T-helper 2 cell treated with Interferon-gamma antibody and Interleukin-4, amounts not matched to agents 100 ng/mL and 5 ng/mL, for 36 hours (primary cell): ENCODE measurements around the gene ELAVL3. TPM values are rescaled to one million over a fixed set of nuclear protein-coding genes. Genes with fewer than 3 reads are reported as not detected.

Experiments
- intact Hi-C: fragments of 100-400 bp; cut with micrococcal nuclease; formaldehyde crosslinking; loops from one replicate; pipeline ENCODE4 v1.15.1; 2023
- total RNA-seq: library from RNA; stranded (reverse); gene quantifications from 2 replicates; pipeline ENCODE4 v1.2.3, GENCODE V29; 2022

ELAVL3 gene
- total RNA-seq, result 0.32 TPM in 1 of 2 replicates, not detected in the other

DNA sequence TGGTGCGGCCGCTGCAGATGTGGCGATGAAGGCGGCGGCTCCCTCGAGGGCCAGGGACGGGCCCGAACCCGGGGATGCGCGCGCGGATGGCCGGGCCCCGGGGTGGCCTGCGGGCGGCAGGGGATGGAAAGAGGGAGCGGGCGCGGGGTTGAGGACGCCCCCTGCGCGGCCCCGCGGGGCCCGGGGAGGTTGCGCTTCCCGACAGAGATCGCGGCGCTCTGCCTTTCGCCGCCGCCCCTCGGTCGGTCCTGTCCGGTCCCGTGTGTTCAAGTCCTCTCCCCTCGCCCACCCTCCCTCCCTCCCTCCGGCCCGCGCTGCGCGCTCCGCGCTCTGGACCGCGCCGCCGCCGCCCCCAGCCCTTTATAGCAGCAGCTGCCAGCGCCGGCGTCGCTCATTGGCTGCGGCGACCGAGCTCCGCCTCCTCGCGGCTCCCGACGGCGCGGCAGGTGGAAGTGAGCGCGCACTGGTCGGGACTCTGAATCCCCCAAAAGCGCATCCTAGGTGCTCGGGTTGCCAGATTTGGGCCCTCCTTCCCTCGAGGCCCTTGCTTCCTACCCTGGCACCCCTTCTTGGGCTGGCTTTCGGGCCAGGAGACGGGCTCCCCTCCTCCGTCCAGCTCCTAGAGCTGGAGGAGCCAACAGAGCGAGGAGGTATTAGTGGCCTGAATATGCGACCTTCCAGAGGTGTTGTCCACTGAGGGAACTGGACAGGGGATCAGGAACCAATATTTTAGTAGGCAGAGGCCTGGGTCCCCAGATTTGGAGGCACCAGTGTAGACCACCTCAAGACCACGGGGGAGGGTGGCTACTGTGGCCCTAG lies at the start of gene ELAVL3:
ELAVL3 (minus strand) TSS at position 332 of the 819 bp plus-strand sequence. CDS start 438 bp downstream, outside the sequence.
- intact Hi-C loops, result loop anchor here (5.0 kb wide), 1 partner anchor 106 kb away; no protein-coding TSS in a partner anchor

DNA sequence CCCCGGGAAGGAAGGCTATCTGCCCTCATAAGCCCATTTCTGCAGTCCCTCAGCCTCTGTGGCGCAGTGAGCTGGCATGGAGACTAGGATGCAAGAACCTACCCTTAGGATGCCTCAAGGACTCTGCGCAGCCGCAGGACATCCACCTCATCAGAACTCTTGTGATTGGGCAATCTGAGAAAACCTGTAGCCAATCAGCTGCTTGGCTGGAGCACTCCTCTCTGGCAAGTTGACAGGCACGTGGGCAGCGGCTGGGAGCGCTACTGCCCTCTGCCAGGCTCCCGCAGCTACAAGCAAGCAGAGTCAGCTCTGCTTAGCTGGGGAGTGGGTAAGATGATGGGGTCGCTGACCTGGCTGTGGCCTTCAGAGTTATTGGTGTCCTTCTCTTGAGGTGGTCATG lies 49.6 kb upstream of the ELAVL3 start:
- intact Hi-C loops, result no loop called here

DNA sequence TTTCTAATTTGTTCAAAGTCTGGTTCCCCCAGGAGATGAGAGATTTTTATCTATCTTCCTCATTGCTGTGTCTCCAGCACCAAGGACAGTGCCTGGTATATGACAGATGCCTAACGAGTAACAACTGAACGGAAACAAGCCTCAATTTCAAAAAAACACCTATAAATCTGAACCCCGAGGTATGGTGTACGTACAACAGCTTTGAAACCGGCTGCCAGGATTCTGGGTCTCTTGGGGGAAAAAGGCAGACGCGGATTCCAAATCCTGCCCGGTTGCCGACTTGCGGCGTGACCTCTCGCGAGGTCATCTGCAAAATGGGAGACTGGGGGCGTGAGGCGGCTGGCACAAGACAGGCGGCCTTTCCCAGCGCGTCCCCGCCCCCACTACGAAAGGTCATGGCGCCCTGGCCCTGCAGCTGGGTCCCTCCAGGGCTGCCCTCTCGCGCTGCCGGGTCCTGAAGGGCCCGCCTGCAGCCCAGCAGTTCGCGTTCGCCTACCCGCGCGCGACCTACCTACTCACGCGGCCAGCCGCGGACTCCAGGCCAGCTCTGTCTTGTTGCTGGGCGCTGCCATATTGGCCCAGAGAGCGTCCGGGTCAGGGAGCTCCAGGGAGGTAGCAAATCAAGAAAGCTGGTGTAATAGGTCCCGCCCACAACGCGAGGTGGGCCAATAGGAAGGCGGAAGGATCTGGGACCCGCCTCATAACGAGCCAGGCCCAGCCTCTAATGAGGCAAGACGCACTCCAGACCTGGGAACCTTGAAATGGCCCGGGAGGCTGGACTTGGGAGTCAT lies 47.9 kb upstream of the ELAVL3 start, which contains the start of gene ECSIT:
ECSIT (minus strand) TSS at position 584 of the 791 bp plus-strand sequence. CDS start 9,964 bp downstream, outside the sequence.
- intact Hi-C loops, result loop anchor here (1.0 to 2.0 kb wide), 3 partner anchors 23 to 46 kb away; partner anchors contain the start of genes ELOF1 and ZNF653

DNA sequence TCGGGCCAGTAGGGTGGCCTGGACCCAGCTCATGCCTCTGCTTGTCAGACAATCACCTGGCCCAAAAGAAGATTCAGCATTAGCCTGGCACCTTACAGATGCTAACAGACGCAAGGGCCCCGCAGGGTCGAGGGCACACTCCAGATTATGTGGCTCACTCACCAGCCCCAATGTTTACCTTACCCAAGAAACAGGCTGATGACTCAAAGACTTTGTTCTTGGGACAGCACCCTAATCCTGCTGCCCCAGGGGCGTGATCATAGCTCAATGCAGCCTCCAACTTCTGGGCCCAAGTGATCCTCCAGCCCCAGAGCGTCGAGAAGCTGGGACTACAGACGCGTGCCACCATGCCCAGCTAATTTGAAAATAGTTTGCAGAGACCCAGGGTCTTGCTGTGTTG lies 38.3 kb upstream of the ELAVL3 start:
- intact Hi-C loops, result no loop called here

DNA sequence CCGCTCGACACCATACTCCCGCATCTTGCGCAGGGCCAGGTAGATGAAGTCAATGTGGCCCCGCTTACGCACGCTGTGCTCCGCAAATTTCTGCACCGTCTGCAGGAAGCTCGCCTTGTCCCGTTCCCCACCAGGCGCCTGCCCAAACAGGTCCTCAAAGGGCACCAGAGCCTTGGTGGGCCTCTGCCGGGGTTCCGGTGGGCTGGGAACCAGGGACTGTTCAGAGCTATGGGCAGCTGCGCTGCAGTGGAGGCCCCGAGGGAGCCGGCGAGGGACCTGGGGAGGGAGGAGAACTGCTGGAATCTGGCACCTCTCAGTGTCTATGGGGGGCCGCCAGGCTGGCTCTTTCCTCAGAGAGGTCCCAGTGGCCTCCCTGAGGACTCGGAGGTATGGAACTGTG lies 33.1 kb upstream of the ELAVL3 start:
- intact Hi-C loops, result no loop called here

- intact Hi-C loops, result no loop called here
These were observed 29.6 kb upstream of the ELAVL3 start for GRCh38 chr19:11510444-11510843.

GRCh38 chr19:11507370-11508078 lies 26.7 kb upstream of the ELAVL3 start:
- intact Hi-C loops, result no loop called here

GRCh38 chr19:11506967-11507366 lies 26.1 kb upstream of the ELAVL3 start:
- intact Hi-C loops, result no loop called here

DNA sequence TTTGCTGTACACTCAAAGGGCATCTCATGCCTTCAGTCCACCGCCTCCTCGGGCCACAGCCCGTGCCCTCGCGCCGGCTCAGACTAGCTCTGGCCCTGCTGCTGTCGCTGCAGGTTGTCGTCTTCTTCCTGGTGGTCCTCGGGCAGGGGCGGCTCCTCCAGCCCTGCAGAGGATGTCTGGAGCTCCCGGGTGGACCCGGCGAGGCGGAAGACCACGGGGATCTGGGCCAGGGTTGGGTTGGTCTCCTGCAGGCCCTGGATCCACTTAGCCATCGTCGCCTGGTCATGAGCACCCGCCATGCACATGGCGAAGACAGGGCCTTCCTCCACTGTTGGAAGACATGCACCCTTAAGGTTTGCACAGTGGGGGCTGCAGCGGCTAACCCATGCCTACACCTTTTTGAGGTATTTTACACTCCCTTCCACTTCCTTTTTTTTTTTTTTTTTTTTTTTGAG lies 25.3 kb upstream of the ELAVL3 start:
- intact Hi-C loops, result no loop called here

- intact Hi-C loops, result loop anchor here (1.0 to 2.0 kb wide), 6 partner anchors 23 to 124 kb away; partner anchors contain the start of genes ECSIT, ELOF1, ODAD3 and PRKCSH
These were observed 24.8 kb upstream of the ELAVL3 start, which contains the start of gene ZNF653 for GRCh38 chr19:11505504-11506100. ZNF653 (minus strand) TSS chr19:11505839; CDS start chr19:11505786, 53 bp downstream.

GRCh38 chr19:11505032-11505503 lies 24.2 kb upstream of the ELAVL3 start:
- intact Hi-C loops, result loop anchor here (1.0 to 2.0 kb wide), 6 partner anchors 23 to 124 kb away; partner anchors contain the start of genes ECSIT, ELOF1, ODAD3 and PRKCSH

- intact Hi-C loops, result loop anchor here (1.0 to 2.0 kb wide), 6 partner anchors 22 to 123 kb away; partner anchors contain the start of genes ECSIT, ELOF1, ODAD3 and PRKCSH
These were observed 23.7 kb upstream of the ELAVL3 start for GRCh38 chr19:11504502-11505031.

DNA sequence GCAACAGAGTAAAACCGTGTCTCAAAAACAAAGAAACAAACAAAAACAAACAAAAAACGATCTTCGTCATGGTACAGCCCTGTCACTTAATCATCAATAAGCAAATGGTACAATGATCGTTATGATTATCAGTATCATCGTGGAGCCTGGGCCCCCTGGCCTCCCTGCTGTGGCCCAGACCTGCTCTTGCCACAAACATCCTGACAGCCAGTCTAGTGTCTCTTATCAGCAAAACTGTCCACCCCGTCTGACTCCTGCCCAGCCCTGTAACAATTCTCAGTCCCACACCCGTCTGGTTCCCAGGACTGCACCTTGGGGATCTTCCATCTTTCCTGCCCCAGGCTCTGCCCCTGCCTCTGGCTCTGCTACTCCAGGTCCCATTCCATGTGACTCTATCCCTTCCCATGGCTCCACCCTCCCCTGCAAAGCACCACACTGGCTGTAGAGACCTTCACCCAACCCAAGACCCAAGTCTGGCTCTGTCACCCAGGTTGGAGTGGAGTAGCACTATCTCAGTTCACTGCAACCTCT lies 19.1 kb upstream of the ELAVL3 start:
- intact Hi-C loops, result no loop called here

DNA sequence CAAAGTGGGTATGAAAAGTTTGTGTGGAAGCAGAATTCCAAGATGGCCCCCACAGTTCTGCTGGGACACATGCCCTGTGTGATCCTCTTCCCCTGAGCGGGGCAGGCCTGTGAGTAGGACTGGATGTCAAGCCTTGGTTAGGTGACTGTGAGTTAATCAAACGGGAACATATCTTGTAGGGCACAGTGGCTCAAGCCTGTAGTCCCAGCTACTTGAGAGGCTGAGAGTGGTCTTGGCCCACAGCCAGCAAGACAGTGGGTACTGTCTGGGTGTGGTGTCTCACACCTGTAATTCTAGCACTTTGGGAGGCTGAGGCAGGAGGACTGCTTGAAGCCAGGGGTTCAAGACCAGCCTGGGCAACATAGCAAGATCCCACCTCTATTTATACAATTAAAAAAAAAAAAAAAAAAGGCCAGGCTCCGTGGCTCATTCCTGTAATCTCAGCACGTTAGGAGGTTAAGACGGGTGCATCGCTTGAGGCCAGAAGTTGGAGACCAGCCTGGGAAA lies 18.4 kb upstream of the ELAVL3 start:
- intact Hi-C loops, result no loop called here

- intact Hi-C loops, result no loop called here
These were observed 15.7 kb upstream of the ELAVL3 start for GRCh38 chr19:11496391-11497163.

DNA sequence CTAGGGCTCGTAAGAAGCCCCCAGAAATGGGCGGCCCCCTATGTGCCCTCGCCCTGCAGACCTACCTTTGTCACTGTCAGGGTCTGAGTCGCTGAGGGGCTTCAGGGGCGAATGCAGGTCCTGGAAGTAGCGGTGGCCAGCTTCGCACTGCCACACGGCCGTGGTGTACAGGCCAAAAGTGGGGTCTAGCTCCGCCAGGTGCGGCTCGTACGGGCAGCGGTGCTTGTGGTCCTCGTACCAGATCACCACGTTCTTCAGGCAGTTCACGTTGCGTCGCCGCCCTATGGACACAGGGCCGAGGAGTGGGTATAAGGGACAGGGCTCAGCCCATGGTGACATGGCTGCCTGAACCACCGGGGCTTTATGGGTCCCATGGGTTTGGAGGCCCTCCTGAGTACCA lies 15.0 kb upstream of the ELAVL3 start:
- intact Hi-C loops, result no loop called here

- intact Hi-C loops, result no loop called here
These were observed 14.6 kb upstream of the ELAVL3 start for GRCh38 chr19:11495481-11495880.

DNA sequence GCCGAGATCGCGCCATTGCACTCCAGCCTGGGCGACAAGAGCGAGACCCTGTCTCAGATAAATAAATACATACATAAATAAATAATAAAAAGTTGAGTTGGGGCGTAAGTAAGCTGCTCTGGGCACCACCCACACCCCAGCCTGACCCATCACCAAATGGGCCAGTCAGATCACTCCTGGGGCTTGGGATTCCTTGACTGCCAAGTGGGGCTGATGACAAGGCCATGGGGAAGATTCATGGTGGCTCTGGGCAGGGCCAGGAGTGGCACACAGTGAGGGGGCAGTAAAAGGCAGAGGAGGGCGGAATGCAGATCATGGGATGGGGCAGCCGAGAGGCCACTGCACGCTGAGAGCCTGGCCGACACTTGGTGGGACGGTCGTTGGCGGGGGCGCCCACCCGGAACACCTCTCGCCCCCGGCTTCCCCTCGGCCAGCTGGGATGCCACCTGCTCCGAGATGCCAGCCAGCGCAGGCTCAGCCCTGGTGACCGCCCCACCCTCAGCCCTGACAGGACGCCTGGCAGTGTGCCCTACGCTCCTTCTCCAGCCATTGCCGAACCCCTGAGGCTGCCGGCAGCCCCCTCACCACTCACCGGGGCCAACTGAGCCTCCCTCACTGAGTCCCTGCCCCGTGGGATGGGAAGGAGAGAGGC lies 13.9 kb upstream of the ELAVL3 start:
- intact Hi-C loops, result no loop called here
